22Rv1 (cell line): Measurements from ENCODE around the gene MYRIP.
"Not testable (repeated sequence)": the region's sequence is repeated elsewhere in the genome, so short reads cannot be mapped to it uniquely, and the experiment has no call there.

Source experiments
- H3K27ac ChIP-seq: fragments of 450-650 bp; 2 replicates; pipeline ENCODE4 v1.5.1; 2017
- ZFX ChIP-seq: fragments of 450-650 bp; IDR thresholded peaks from 2 replicates; pipeline ENCODE4 v1.6.1; 2017; ENCODE audit warnings: antibody characterized with exemption, borderline replicate concordance
- TF ChIP-seq, protein P1 (sequence below): fragments of 450-650 bp; IDR thresholded peaks from 2 replicates; pipeline ENCODE4 v1.5.1; 2017; ENCODE audit warnings: mild to moderate bottlenecking

The MYRIP gene

DNA sequence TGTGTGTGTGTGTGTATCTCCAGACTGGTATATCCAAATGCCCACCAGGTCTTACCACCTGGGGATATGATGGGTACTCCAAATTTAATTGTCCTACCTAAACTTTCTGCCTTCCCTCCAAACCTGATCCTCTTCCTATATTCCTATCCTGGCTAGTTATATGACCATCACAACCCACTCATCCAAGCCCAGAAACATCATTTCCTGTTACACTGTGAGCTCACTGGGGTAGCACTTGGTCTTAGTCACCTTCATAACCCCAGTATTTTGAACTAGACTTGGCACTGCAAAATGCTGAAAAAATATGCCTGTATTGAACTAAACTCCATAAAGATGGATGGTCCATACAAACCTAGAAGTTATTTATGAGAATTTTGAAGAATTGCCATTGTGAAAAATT is 321.3 kb downstream of the MYRIP start:
- TF ChIP-seq ZFX = no peak
- TF ChIP-seq, protein P1, sequence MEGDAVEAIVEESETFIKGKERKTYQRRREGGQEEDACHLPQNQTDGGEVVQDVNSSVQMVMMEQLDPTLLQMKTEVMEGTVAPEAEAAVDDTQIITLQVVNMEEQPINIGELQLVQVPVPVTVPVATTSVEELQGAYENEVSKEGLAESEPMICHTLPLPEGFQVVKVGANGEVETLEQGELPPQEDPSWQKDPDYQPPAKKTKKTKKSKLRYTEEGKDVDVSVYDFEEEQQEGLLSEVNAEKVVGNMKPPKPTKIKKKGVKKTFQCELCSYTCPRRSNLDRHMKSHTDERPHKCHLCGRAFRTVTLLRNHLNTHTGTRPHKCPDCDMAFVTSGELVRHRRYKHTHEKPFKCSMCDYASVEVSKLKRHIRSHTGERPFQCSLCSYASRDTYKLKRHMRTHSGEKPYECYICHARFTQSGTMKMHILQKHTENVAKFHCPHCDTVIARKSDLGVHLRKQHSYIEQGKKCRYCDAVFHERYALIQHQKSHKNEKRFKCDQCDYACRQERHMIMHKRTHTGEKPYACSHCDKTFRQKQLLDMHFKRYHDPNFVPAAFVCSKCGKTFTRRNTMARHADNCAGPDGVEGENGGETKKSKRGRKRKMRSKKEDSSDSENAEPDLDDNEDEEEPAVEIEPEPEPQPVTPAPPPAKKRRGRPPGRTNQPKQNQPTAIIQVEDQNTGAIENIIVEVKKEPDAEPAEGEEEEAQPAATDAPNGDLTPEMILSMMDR = no peak
- H3K27ac ChIP-seq = no peak overlapping the region

DNA sequence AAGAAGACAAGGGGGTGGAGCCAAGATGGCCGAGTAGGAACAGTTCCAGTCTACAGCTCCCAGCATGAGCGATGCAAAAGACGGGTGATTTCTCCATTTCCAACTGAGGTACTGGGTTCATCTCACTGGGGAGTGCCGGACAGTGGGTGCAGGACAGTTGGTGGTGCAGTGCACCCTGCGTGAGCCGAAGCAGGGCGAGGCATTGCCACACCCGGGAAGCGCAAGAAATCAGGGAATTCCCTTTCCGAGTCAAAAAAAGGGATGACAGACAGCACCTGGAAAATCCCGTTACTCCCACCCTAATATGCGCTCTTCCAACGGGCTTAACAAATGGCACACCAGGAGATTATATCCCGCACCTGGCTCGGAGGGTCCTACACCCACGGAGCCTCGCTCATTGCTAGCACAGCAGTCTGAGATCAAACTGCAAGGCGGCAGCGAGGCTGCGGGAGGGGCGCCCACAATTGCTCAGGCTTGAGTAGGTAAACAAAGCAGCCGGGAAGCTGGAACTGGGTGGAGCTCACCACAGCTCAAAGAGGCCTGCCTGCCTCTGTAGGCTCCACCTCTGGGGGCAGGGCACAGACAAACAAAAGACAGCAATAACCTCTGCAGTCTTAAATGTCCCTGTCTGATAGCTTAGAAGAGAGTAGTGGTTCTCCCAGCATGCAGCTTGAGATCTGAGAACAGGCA is 324.6 kb downstream of the MYRIP start:
- H3K27ac ChIP-seq = not testable (repeated sequence)

DNA sequence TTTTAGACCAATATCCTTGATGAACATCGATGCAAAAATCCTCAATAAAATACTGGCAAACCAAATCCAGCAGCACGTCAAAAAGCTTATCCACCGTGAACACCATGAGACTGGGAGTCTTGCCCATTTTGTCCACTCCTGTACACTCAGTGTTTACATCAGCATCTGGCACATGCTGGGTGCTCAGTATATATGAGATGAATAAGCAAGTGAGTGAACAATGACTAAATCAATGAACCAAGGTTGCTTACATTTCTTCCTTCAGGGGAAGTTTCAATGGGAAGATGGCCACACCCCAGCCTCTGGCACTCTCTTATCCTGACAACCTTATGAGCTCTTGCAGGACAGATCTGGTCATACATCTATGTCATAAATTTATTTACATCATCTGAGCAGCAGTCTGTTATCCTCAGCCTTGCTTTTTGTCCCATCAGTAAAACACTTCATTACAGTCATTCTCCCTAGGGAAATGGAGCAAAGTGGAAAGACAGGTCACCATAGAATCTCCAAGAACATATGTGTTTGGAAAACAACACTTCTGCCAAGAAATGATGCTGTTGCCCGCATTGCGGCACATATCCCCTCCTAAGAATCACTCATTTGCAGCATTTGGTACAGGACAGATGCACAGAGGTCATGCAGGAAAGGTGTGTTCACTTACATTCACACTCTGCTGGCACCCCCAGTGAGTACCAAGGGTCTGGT is 328.3 kb downstream of the MYRIP start:
- no peak overlapping the region for H3K27ac ChIP-seq
- TF ChIP-seq, protein P1 = no peak
- TF ChIP-seq ZFX = no peak

DNA sequence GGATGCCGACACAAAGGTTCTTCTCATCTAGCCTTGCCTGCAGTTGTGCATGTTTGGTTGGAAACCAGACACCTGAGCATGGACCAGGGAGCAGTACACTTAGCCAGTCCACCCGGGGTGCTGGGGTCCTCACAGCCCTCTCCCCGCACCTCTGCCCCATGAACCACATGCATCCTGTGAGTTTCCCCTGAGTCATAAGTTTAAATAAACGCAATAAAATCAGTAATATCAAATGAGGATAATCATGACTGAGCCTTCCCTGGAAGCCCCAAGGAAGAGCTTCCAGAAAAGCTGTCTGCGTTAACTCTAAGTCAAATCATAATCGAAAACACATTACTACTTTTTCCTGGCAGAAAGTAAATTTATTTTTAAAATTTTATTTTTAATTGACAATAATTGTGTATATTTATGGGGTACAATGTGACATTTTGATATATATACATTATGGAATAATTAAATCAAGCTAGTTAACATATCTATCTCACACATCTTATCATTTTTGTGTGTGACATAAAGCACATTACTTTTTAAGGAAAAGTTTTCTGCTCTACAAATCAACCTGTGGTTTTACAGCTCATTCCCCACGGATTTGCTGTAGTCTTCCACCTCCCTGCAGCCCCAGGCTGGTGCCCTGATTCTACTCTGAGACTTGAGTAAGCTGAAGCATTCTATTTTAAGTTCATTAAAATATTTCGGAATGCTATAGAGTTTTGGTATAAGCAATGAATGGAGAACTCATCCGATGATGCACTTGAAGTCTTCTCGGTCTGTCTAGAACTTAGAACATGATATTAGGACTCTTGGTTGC is 334.1 kb downstream of the MYRIP start:
- TF ChIP-seq, protein P1 = no peak
- TF ChIP-seq ZFX = no peak
- no peak overlapping the region for H3K27ac ChIP-seq

DNA sequence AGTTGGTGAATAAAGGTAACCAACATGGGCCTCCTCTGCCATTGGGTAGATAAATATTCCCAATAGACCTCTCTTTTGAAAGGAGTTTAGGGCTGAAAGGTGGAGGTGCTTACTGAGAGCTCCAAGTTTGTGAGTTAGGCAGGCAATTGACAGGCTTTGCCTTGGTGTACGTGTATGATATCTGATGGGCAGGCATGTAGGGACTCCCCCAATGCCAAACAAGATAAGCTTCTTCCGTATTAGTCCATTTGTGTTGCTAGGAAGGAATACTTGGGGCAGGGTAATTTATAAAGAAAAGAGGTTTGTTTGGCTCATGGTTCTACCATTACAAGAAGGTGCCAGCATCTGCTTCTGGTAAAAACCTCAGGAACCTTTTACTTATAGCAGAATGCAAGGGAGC is 339.4 kb downstream of the MYRIP start:
- TF ChIP-seq, protein P1 = no peak
- TF ChIP-seq ZFX = no peak
- H3K27ac ChIP-seq = no peak overlapping the region

DNA sequence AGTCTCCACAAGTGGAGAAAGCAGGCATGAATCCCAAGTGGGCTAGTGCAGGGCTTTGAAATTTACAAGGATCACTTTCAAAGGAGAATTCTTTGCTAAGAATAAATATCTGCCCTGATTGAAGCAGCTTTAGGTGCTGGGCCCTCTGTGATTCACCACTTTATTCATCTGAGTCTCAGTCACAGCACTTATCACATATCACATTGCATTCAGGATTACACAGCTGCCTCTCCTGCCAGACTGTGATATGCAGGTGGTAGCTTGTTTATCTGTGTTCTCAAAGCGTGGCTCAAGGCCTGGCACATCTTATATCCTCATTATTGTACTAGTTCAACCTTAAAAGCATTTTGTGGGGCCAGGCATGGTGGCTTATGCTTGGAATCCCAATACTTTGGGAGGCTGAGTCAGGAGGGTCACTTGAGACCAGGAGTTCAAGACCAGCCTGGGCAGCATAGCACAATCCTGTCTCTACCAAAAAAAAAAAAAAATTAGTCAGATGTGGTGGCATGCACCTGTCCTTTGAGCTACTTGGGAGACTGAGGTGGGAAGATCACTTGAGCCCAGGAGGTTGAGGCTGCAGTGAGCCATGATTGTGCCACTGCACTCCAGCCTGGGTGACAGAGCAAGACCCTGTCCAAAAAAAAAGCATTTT is 343.2 kb downstream of the MYRIP start:
- TF ChIP-seq, protein P1 = no peak
- TF ChIP-seq ZFX = no peak
- no peak overlapping the region for H3K27ac ChIP-seq

DNA sequence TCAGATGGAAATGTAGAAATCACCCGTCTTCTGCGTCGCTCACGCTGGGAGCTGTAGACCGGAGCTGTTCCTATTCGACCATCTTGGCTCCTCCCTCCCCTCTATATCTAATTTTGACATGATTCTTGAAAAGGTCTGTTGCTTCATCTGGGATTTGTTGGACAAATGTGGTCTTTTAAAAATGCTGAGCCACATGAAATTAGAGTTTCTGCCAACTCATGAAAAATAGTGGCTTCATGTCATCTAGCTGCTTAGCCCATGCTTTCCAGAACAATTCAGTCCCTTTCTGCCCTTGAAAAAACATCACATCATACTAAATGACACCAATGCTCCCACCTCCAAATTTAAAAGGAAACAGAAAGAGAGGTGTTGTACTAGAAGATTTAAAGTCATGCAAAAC is 351.5 kb downstream of the MYRIP start:
- no peak for TF ChIP-seq ZFX
- TF ChIP-seq, protein P1 = no peak

More for the DNA sequence above, 351.5 kb downstream of the MYRIP start:
- H3K27ac ChIP-seq = no peak overlapping the region
